Fibroblast of mammary gland (primary cell): ENCODE measurements around the gene LUM.

Source experiments
- DNase-seq: peaks from one replicate; pipeline ENCODE4 v3.0.0-alpha.2; 2010; ENCODE audit warnings: low read depth
- H3K4me3 ChIP-seq: 2 replicates; pipeline ENCODE4 v1.5.1; 2011; ENCODE audit warnings: low read depth, mild to moderate bottlenecking, low read length, moderate library complexity; ENCODE audit not compliant: control insufficient read depth
- CTCF ChIP-seq: conservative IDR thresholded peaks from 2 replicates; pipeline ENCODE4 v1.5.1; 2011; ENCODE audit warnings: low read depth, low read length, inconsistent platforms; ENCODE audit not compliant: control insufficient read depth, insufficient read depth

The LUM gene

GRCh38 chr12:91109581-91110310 lies 1.5 kb downstream of the LUM start:
- no peak for DNase-seq
- TF ChIP-seq CTCF = no peak
- peak overlapping the region; percentile 51 for H3K4me3 ChIP-seq

GRCh38 chr12:91109148-91109564 lies 2.1 kb downstream of the LUM start:
- peak overlapping the region; percentile 23 for H3K4me3 ChIP-seq
- DNase-seq = peak; percentile 80
- peak; percentile 70 for TF ChIP-seq CTCF

GRCh38 chr12:91108196-91108755 lies 3.0 kb downstream of the LUM start:
- peak; percentile 58 for DNase-seq
- TF ChIP-seq CTCF = no peak

GRCh38 chr12:91106283-91106682 lies 5.0 kb downstream of the LUM start:
- DNase-seq = no peak
- TF ChIP-seq CTCF = no peak
- no peak overlapping the region for H3K4me3 ChIP-seq

More at GRCh38 chr12:91108196-91108755, 3.0 kb downstream of the LUM start:
- no peak overlapping the region for H3K4me3 ChIP-seq

- H3K4me3 ChIP-seq = no peak overlapping the region
- peak; percentile 33 for DNase-seq
- no peak for TF ChIP-seq CTCF
These were observed 5.5 kb downstream of the LUM start for GRCh38 chr12:91105807-91106206.

GRCh38 chr12:91104812-91105466 lies 6.4 kb downstream of the LUM start:
- no peak for DNase-seq
- TF ChIP-seq CTCF = no peak
- H3K4me3 ChIP-seq = no peak overlapping the region
